ENCODE results near the gene CDH24. TPM values are rescaled to one million over a fixed set of nuclear protein-coding genes. Genes with fewer than 3 reads are reported as not detected.
A peak's percentile ranks its signal among the peaks of the same experiment; 100 is the strongest.

CDH24 gene
- total and polyA plus RNA-seq, 2 of the 13 experiments (the other 11 are each of a cell fraction or from before 2014, with no cell fraction given) = 0.69 to 0.99 TPM

- TF ChIP-seq ARID4A (CRISPR knock-in tag; IDR thresholded peaks at IDR 0.05; ENCODE audit: borderline replicate concordance) = peak; percentile 61
- no peak for TF ChIP-seq ZFX (CRISPR knock-in tag; IDR thresholded peaks at IDR 0.05; ENCODE audit: low read depth)
- TF ChIP-seq, protein P1, sequence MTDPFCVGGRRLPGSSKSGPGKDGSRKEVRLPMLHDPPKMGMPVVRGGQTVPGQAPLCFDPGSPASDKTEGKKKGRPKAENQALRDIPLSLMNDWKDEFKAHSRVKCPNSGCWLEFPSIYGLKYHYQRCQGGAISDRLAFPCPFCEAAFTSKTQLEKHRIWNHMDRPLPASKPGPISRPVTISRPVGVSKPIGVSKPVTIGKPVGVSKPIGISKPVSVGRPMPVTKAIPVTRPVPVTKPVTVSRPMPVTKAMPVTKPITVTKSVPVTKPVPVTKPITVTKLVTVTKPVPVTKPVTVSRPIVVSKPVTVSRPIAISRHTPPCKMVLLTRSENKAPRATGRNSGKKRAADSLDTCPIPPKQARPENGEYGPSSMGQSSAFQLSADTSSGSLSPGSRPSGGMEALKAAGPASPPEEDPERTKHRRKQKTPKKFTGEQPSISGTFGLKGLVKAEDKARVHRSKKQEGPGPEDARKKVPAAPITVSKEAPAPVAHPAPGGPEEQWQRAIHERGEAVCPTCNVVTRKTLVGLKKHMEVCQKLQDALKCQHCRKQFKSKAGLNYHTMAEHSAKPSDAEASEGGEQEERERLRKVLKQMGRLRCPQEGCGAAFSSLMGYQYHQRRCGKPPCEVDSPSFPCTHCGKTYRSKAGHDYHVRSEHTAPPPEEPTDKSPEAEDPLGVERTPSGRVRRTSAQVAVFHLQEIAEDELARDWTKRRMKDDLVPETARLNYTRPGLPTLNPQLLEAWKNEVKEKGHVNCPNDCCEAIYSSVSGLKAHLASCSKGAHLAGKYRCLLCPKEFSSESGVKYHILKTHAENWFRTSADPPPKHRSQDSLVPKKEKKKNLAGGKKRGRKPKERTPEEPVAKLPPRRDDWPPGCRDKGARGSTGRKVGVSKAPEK (CRISPR knock-in tag; IDR thresholded peaks at IDR 0.05; ENCODE audit: borderline replicate concordance) = peak; percentile 97; the same call in 1 of the 2 replicates
- peak; percentile 69 for TF ChIP-seq ZNF740 (CRISPR knock-in tag; IDR thresholded peaks at IDR 0.05)
- TF ChIP-seq FOXC1 (CRISPR knock-in tag; IDR thresholded peaks at IDR 0.05; ENCODE audit: borderline replicate concordance) = peak; percentile 55; the same call in 1 of the 2 replicates
- TF ChIP-seq MXD3 (CRISPR knock-in tag; IDR thresholded peaks at IDR 0.05) = 0 out of 2 replicates have a peak, but pooled peaks have one; percentile 12
- peak; percentile 58 for TF ChIP-seq PATZ1 (CRISPR knock-in tag; IDR thresholded peaks at IDR 0.05)
- no peak for TF ChIP-seq ETV6 (CRISPR knock-in tag; conservative IDR thresholded peaks at IDR 0.05)
- TF ChIP-seq, protein P2, sequence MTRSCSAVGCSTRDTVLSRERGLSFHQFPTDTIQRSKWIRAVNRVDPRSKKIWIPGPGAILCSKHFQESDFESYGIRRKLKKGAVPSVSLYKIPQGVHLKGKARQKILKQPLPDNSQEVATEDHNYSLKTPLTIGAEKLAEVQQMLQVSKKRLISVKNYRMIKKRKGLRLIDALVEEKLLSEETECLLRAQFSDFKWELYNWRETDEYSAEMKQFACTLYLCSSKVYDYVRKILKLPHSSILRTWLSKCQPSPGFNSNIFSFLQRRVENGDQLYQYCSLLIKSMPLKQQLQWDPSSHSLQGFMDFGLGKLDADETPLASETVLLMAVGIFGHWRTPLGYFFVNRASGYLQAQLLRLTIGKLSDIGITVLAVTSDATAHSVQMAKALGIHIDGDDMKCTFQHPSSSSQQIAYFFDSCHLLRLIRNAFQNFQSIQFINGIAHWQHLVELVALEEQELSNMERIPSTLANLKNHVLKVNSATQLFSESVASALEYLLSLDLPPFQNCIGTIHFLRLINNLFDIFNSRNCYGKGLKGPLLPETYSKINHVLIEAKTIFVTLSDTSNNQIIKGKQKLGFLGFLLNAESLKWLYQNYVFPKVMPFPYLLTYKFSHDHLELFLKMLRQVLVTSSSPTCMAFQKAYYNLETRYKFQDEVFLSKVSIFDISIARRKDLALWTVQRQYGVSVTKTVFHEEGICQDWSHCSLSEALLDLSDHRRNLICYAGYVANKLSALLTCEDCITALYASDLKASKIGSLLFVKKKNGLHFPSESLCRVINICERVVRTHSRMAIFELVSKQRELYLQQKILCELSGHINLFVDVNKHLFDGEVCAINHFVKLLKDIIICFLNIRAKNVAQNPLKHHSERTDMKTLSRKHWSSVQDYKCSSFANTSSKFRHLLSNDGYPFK (CRISPR knock-in tag; IDR thresholded peaks at IDR 0.05; ENCODE audit: borderline replicate concordance) = no peak
- TF ChIP-seq ZBTB3 (CRISPR knock-in tag; IDR thresholded peaks at IDR 0.05; ENCODE audit: borderline replicate concordance, low read depth) = no peak
- TF ChIP-seq FOXM1 (CRISPR knock-in tag; IDR thresholded peaks at IDR 0.05) = no peak
- TF ChIP-seq CEBPG (CRISPR knock-in tag; IDR thresholded peaks at IDR 0.05) = no peak
Observed at GRCh38 chr14:23054000-23054811, 3.1 kb downstream of the CDH24 start (continued).
